SK-N-SH treated with all-trans-retinoic acid at 6 μM for 48 hours (cell line): ENCODE results near the gene MPPED2.

Experiments
- GLIS3 ChIP-seq: fragments of 250-450 bp; sonication (Bioruptor Pico); IDR thresholded peaks from 2 replicates; pipeline ENCODE4 v1.5.0; 2020; ENCODE audit warnings: mild to moderate bottlenecking, moderate library complexity
- OSR1 ChIP-seq: fragments of 250-450 bp; sonication (Bioruptor Pico); IDR thresholded peaks from 2 replicates; pipeline ENCODE4 v1.8.0; 2022; ENCODE audit warnings: moderate library complexity, mild to moderate bottlenecking, inconsistent platforms
- SNAI2 ChIP-seq: fragments of 250-450 bp; sonication (Bioruptor Pico); IDR thresholded peaks from 2 replicates; pipeline ENCODE4 v1.5.0; 2020; ENCODE audit warnings: mild to moderate bottlenecking, moderate library complexity
- ZFP30 ChIP-seq: fragments of 450-650 bp; formaldehyde crosslinking; IDR thresholded peaks from 2 replicates; pipeline ENCODE4 v1.5.0; 2022; ENCODE audit warnings: mild to moderate bottlenecking, moderate library complexity

DNA sequence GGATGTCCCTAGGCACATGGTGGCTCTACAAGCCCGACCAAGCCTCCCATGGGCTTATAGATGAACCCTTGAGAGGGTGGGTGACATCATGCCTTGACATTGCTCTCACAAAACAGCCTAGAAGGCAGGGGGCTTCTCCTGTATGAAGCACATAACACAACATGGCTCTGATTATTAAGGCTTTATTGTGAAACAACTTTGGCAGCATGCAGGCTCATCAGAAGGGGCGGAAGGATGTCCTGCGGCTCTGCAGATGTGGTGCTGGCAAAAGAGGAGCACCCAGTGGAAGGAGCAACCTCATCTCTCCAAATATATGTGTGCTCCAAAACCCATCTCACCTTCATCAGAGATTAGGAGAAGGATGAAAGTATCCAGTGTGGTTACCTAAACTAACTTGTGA, 100.4 kb downstream of the MPPED2 start:
- TF ChIP-seq ZFP30 (CRISPR knock-in tag) (no peak), SNAI2 (CRISPR knock-in tag) (no peak), OSR1 (CRISPR knock-in tag) (no peak), GLIS3 (no peak)
